ENCODE measurements around the gene AMFR. TPM values are rescaled to one million over a fixed set of nuclear protein-coding genes. Genes with fewer than 3 reads are reported as not detected.

Gene AMFR
- total and polyA plus RNA-seq, 2 of the 8 experiments (the other 6 are each of a cell fraction or from before 2014, with no cell fraction given) = 18.6 to 21.7 TPM

GRCh38 chr16:56370185-56370874 is 55.0 kb downstream of the AMFR start:
- no peak overlapping the region for H4K5ac ChIP-seq (ENCODE audit: insufficient read length, low read depth, low read length)
- no peak overlapping the region for H3K18ac ChIP-seq (ENCODE audit: extremely low read depth, low read length)
- no peak overlapping the region for H3K4me2 ChIP-seq (ENCODE audit: insufficient read depth in 1 of 2, low read depth in 2 of 2, low read length in 2 of 2)
- no peak overlapping the region for H3K56ac ChIP-seq (replicated peaks; ENCODE audit: insufficient read length, low read depth, low read length)
- no peaks in the 10 kb centered on the region for H3K27me3 ChIP-seq (replicated peaks in 1 of 4; ENCODE audit: control insufficient read depth in 3 of 4, extremely low read depth in 1 of 4, insufficient read depth in 3 of 4, low read length in 3 of 4)
- no peaks in the 10 kb centered on the region for H4K20me1 ChIP-seq (replicated peaks in 1 of 2; ENCODE audit: control insufficient read depth in 1 of 2, insufficient read depth in 2 of 2, low read length in 2 of 2)
- no peak overlapping the region for H3K27ac ChIP-seq (ENCODE audit: low read depth, low read length)
- no peak overlapping the region for H2AK5ac ChIP-seq (ENCODE audit: low read depth, low read length)
- 92% methylated on average over 2 of the region's 2 CpGs; no CpG with 5 or more reads in 1 of the 2 experiments for WGBS, 2 experiments (ENCODE audit: extremely low coverage in 1 of 2, insufficient coverage in 1 of 2, insufficient read length in 1 of 2, insufficient replicate concordance in 2 of 2, low coverage in 1 of 2, low lambda C conversion rate in 2 of 2, missing lambda C conversion rate in 1 of 2)
- ChIA-PET CTCF (ENCODE audit: partially characterized antibody) (interaction anchor here (0.6 to 3.4 kb wide), 6 partner anchors 13 to 253 kb away, joined by 3 to 16 read pairs (median 4); no protein-coding TSS in a partner anchor), POLR2A (ENCODE audit: partially characterized antibody) (interaction anchor here (1.0 to 1.2 kb wide), 2 partner anchors 14 to 19 kb away, joined by 3 to 4 read pairs; no protein-coding TSS in a partner anchor)
- H2BK20ac ChIP-seq (ENCODE audit: low read length) = no peak overlapping the region
- no peaks in the 10 kb centered on the region for H3K9me3 ChIP-seq (ENCODE audit: insufficient read depth in 2 of 2, low read depth in 1 of 2, low read length in 1 of 2)
- no peak overlapping the region for H2AFZ ChIP-seq (ENCODE audit: low read length)
- H3K79me2 ChIP-seq (ENCODE audit: control insufficient read depth in 1 of 2, insufficient read depth in 2 of 2, low read length in 2 of 2) = no peaks in the 10 kb centered on the region
- TF ChIP-seq PHF8 (conservative IDR thresholded peaks at IDR 0.05; ENCODE audit: low read depth, low read length) (no peak), TBP (IDR thresholded peaks at IDR 0.05; ENCODE audit: low read depth, low read length) (no peak), RFX5 (IDR thresholded peaks at IDR 0.05; ENCODE audit: borderline replicate concordance, low read depth, low read length) (no peak), TAF1 (IDR thresholded peaks at IDR 0.05; ENCODE audit: low read depth, low read length) (no peak), YY1 (IDR thresholded peaks at IDR 0.05; ENCODE audit: low read depth, low read length) (no peak), EGR1 (IDR thresholded peaks at IDR 0.05; ENCODE audit: borderline replicate concordance, low read depth, low read length) (no peak), CBX5 (IDR thresholded peaks at IDR 0.05; ENCODE audit: low read depth, low read length) (no peak)
- TF ChIP-seq, protein P1, sequence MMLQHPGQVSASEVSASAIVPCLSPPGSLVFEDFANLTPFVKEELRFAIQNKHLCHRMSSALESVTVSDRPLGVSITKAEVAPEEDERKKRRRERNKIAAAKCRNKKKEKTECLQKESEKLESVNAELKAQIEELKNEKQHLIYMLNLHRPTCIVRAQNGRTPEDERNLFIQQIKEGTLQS (IDR thresholded peaks at IDR 0.05; ENCODE audit: insufficient read depth, low read depth, low read length) = no peak
- TF ChIP-seq, protein P2, sequence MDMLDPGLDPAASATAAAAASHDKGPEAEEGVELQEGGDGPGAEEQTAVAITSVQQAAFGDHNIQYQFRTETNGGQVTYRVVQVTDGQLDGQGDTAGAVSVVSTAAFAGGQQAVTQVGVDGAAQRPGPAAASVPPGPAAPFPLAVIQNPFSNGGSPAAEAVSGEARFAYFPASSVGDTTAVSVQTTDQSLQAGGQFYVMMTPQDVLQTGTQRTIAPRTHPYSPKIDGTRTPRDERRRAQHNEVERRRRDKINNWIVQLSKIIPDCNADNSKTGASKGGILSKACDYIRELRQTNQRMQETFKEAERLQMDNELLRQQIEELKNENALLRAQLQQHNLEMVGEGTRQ (IDR thresholded peaks at IDR 0.05; ENCODE audit: low read length) = no peak
- H3K9ac ChIP-seq (replicated peaks in 1 of 4; ENCODE audit: extremely low read depth in 1 of 4, low read depth in 3 of 4, low read length in 3 of 4) = no peak overlapping the region
- no peak overlapping the region for H3K23ac ChIP-seq (ENCODE audit: insufficient read length)
- no peak overlapping the region for H2BK15ac ChIP-seq (ENCODE audit: low read length)
- H3K14ac ChIP-seq (ENCODE audit: insufficient read length) = no peak overlapping the region
- H2BK120ac ChIP-seq (replicated peaks; ENCODE audit: low read depth, low read length) = no peak overlapping the region
- no peaks in the 10 kb centered on the region for H3K36me3 ChIP-seq (ENCODE audit: control insufficient read depth in 2 of 4, insufficient read depth in 4 of 4, low read length in 3 of 4)
- H2BK12ac ChIP-seq (ENCODE audit: low read depth, low read length) = no peak overlapping the region
- no peak overlapping the region for H3K4me3 ChIP-seq (ENCODE audit: extremely low read depth in 1 of 4, insufficient read depth in 2 of 4, low read depth in 3 of 4, low read length in 4 of 4)
- FAIRE-seq (no peak), DNase-seq (ENCODE audit: low read depth in 1 of 2, low spot score in 2 of 2) (no peak)
- no peak overlapping the region for H4K91ac ChIP-seq (replicated peaks; ENCODE audit: insufficient read length, low read length)
- H3K4me1 ChIP-seq (replicated peaks in 1 of 4; ENCODE audit: control insufficient read depth in 3 of 4, insufficient read depth in 4 of 4, low read length in 3 of 4) = no peaks in the 10 kb centered on the region
- no peaks in the 10 kb centered on the region for H3K23me2 ChIP-seq (ENCODE audit: low read depth, low read length)
- no peak overlapping the region for H2BK5ac ChIP-seq (ENCODE audit: low read depth, low read length)
- no peak overlapping the region for H3K4ac ChIP-seq (replicated peaks; ENCODE audit: insufficient read length, low read depth, low read length)
- H4K8ac ChIP-seq (ENCODE audit: extremely low read depth, insufficient read depth, low read length) = no peak overlapping the region
- H3K79me1 ChIP-seq (ENCODE audit: low read depth, low read length) = no peaks in the 10 kb centered on the region
